GM21423 (cell line): ENCODE measurements around the gene TTLL7.
A peak's percentile ranks its signal among the peaks of the same experiment; 100 is the strongest.
"Not testable (repeated sequence)": the region's sequence is repeated elsewhere in the genome, so short reads cannot be mapped to it uniquely, and the experiment has no call there.

Experiments
- ATAC-seq: cut with Tn5 transposase; IDR thresholded peaks from one replicate; pipeline ENCODE4 v1.9.1; 2021; ENCODE audit warnings: mild to moderate bottlenecking, moderate library complexity; ENCODE audit not compliant: unreplicated experiment

The TTLL7 gene

GRCh38 chr1:83934550-83934949 is 64.4 kb downstream of the TTLL7 start:
- no peak for ATAC-seq

- no peak for ATAC-seq
These were observed 66.2 kb downstream of the TTLL7 start for GRCh38 chr1:83932693-83933092.

GRCh38 chr1:83932281-83932680 is 66.7 kb downstream of the TTLL7 start:
- no peak for ATAC-seq

GRCh38 chr1:83931658-83932253 is 67.2 kb downstream of the TTLL7 start:
- peak; percentile 79 for ATAC-seq

- ATAC-seq: no peak
These were observed 69.7 kb downstream of the TTLL7 start for GRCh38 chr1:83929184-83929583.

GRCh38 chr1:83928396-83928795 is 70.5 kb downstream of the TTLL7 start:
- ATAC-seq: no peak

GRCh38 chr1:83927701-83928100 is 71.2 kb downstream of the TTLL7 start:
- no peak for ATAC-seq

GRCh38 chr1:83927061-83927460 is 71.9 kb downstream of the TTLL7 start:
- no peak for ATAC-seq

- ATAC-seq: no peak
These were observed 75.4 kb downstream of the TTLL7 start for GRCh38 chr1:83923553-83923952.

- no peak for ATAC-seq
These were observed 76.5 kb downstream of the TTLL7 start for GRCh38 chr1:83922431-83922830.

GRCh38 chr1:83920320-83920719 is 78.6 kb downstream of the TTLL7 start:
- ATAC-seq: no peak

GRCh38 chr1:83919872-83920271 is 79.1 kb downstream of the TTLL7 start:
- no peak for ATAC-seq

- ATAC-seq: no peak
These were observed 80.1 kb downstream of the TTLL7 start for GRCh38 chr1:83918688-83919285.

GRCh38 chr1:83917959-83918358 is 81.0 kb downstream of the TTLL7 start:
- ATAC-seq: no peak

- not testable (repeated sequence) for ATAC-seq
These were observed 82.8 kb downstream of the TTLL7 start for GRCh38 chr1:83916094-83916493.

GRCh38 chr1:83912876-83913275 is 86.1 kb downstream of the TTLL7 start:
- ATAC-seq: no peak

- ATAC-seq: no peak
These were observed 88.5 kb downstream of the TTLL7 start for GRCh38 chr1:83910461-83910860.

- ATAC-seq: no peak
These were observed 89.2 kb downstream of the TTLL7 start for GRCh38 chr1:83909687-83910086.

GRCh38 chr1:83905315-83905907 is 93.5 kb downstream of the TTLL7 start:
- ATAC-seq: no peak

- ATAC-seq: no peak
These were observed 97.3 kb downstream of the TTLL7 start for GRCh38 chr1:83901547-83902155.

- no peak for ATAC-seq
These were observed 98.4 kb downstream of the TTLL7 start for GRCh38 chr1:83900524-83900923.

GRCh38 chr1:83897516-83897915 is 101.4 kb downstream of the TTLL7 start:
- ATAC-seq: no peak
